IPS DF 19.7 (cell line): ENCODE results near the gene P2RY2.

Experiments
- DNase-seq: peaks from one replicate; pipeline ENCODE4 v3.0.0-alpha.2; 2013; ENCODE audit warnings: low read depth, low spot score

The P2RY2 gene

DNA sequence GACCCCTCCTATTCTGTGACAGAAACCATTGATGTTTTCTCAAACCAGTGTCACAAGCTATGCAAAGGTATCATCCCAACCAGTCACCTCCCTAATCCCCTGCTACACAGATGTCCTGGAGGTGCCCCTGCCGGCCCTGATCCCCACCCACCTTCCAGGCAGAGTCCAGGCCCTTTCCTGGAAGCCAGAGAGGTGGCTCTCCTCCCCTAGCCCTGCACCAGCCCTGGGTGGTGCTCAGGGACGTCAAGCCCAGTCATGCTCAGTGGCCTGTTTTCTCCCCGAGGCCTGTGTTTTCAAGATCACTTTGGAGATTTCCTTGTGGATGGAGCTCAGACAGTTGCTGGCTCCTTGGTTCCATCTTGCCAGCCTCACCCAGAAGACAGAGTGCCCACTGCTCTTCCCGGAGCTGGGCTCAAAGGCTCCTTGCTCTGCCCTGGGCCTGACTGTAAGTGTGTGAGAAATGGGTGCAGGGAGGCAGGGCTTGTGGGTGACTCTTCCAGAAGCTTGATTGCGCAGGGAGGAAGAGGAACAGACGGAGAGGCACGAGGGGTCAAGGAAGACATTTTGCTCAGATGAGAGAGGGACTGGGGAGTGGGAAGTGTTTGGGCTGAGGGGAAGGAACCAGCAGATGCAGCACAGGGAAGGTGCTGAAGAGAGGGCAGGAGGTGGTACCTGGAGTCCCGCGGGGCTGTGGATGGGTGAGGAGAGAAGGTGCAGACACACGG lies 65.4 kb downstream of the P2RY2 start:
- DNase-seq, result no peak

- DNase-seq, result no peak
These were observed 66.0 kb downstream of the P2RY2 start for GRCh38 chr11:73284106-73284505.

DNA sequence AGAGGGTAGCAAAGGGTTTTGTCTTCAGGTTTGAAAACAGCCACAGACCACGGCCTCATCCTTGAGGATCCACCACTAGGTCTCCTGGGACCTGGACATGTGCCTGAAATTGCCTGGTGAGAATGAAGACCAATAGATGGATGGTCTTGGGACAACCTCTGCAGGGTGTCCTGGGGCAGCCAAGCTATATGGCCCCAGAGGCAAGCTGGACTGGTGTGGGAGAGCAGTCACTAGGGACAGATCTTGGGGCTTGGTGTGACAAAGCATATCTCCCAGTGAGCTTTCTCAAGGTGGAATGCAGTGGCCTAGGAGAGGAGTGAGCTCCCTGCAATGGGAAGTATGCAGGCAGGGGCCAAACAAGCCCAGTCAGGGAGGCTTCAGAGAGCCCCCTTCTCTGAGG lies 67.6 kb downstream of the P2RY2 start:
- DNase-seq, result no peak
